ENCODE data around the gene HIPK2.

GRCh38 chr7:139735466-139735865, 42.3 kb downstream of the HIPK2 start:
- TF ChIP-seq POLR2A (IDR thresholded peaks at IDR 0.05; ENCODE audit: extremely low read depth, insufficient read length) (no peak), MYC (IDR thresholded peaks at IDR 0.05; ENCODE audit: low read depth, low read length) (no peak), CTCF (IDR thresholded peaks at IDR 0.05; ENCODE audit: low read depth, low read length) (no peak), MAX (IDR thresholded peaks at IDR 0.05; ENCODE audit: low read depth, low read length) (no peak)

All from NB4 (cell line).